GM19324 (cell line): ENCODE results near the gene PAFAH2.

Experiments used
- ATAC-seq: cut with Tn5 transposase; IDR thresholded peaks from one replicate; pipeline ENCODE4 v1.9.1; 2021; ENCODE audit warnings: mild to moderate bottlenecking, moderate library complexity; ENCODE audit not compliant: unreplicated experiment, low FRiP score

PAFAH2 gene

DNA sequence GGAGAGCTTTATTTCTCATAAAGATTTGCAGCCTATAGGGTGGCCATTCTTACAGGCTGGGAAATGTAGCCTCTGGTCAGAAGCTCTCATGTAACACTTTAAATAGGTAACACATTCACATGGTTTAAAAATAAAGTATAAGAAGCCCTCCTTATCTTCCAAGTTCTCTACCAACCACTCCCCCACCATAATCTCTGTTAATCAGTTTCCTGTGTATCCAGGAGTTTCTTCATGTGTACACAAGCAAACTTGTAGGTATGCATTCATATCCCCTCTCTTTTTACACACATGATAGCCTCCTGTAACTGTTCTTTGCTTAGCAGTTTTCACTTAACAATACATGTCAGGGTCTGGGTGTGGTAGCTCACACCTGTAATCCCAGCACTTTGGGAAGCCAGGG lies 86.7 kb downstream of the PAFAH2 start:
- no peak for ATAC-seq
